Choroid plexus epithelial cell (primary cell): Measurements from ENCODE around the gene ASAP3.

Experiments used
- DNase-seq: peaks from one replicate; pipeline ENCODE4 v3.0.0-alpha.2; 2010; ENCODE audit warnings: low read depth
- H3K4me3 ChIP-seq: 2 replicates; pipeline ENCODE4 v1.5.1; 2011; ENCODE audit warnings: low read depth, mild to moderate bottlenecking, control low read depth, low read length, moderate library complexity
- CTCF ChIP-seq: conservative IDR thresholded peaks from 2 replicates; pipeline ENCODE4 v1.5.1; 2011; ENCODE audit warnings: low read depth, mild to moderate bottlenecking, control low read depth, inconsistent platforms, low read length, moderate library complexity

Gene ASAP3

GRCh38 chr1:23395849-23396248 is 88.1 kb downstream of the ASAP3 start:
- no peak overlapping the region for H3K4me3 ChIP-seq
- DNase-seq: no peak
- TF ChIP-seq CTCF: no peak

GRCh38 chr1:23395154-23395724 is 88.7 kb downstream of the ASAP3 start:
- no peak for TF ChIP-seq CTCF
- no peak for DNase-seq
- no peak overlapping the region for H3K4me3 ChIP-seq

GRCh38 chr1:23394684-23395083 is 89.3 kb downstream of the ASAP3 start:
- peak; percentile 33 for TF ChIP-seq CTCF
- DNase-seq: peak; percentile 82
- no peak overlapping the region for H3K4me3 ChIP-seq

GRCh38 chr1:23394181-23394580 is 89.8 kb downstream of the ASAP3 start:
- TF ChIP-seq CTCF: peak; percentile 8
- H3K4me3 ChIP-seq: no peak overlapping the region
- peak; percentile 95 for DNase-seq

- DNase-seq: peak; percentile 94
Observed at GRCh38 chr1:23393706-23394105, 90.3 kb downstream of the ASAP3 start.

GRCh38 chr1:23392125-23392855 is 91.7 kb downstream of the ASAP3 start:
- TF ChIP-seq CTCF: no peak
- H3K4me3 ChIP-seq: no peak overlapping the region
- DNase-seq: no peak

More at GRCh38 chr1:23393706-23394105, 90.3 kb downstream of the ASAP3 start:
- H3K4me3 ChIP-seq: peak overlapping the region; percentile 6
- TF ChIP-seq CTCF: no peak
